Central memory CD4-positive, alpha-beta T cell (primary cell): Measurements from ENCODE around the gene MED15.
"Not testable (repeated sequence)": the region's sequence is repeated elsewhere in the genome, so short reads cannot be mapped to it uniquely, and the experiment has no call there.

Source experiments
- DNase-seq: peaks from one replicate; pipeline ENCODE4 v3.0.0; 2022

MED15 gene

GRCh38 chr22:20585639-20586402 lies 78.4 kb downstream of the MED15 start:
- DNase-seq = no peak

DNA sequence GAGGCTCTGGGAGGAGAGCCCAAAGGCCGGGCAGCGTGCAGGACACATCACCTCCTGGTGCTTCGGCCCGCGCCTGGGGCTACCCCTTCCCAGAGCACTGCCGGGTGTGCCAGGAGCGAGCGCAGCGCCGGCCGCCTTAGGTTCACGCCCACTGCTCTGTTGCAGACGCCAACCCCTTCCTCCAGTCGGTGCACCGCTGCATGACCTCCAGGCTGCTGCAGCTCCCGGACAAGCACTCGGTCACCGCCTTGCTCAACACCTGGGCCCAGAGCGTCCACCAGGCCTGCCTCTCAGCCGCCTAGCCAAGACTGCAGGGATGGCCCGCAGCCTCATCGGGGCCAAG lies 79.0 kb downstream of the MED15 start:
- no peak for DNase-seq

GRCh38 chr22:20587206-20587958 lies 80.0 kb downstream of the MED15 start:
- DNase-seq = no peak

DNA sequence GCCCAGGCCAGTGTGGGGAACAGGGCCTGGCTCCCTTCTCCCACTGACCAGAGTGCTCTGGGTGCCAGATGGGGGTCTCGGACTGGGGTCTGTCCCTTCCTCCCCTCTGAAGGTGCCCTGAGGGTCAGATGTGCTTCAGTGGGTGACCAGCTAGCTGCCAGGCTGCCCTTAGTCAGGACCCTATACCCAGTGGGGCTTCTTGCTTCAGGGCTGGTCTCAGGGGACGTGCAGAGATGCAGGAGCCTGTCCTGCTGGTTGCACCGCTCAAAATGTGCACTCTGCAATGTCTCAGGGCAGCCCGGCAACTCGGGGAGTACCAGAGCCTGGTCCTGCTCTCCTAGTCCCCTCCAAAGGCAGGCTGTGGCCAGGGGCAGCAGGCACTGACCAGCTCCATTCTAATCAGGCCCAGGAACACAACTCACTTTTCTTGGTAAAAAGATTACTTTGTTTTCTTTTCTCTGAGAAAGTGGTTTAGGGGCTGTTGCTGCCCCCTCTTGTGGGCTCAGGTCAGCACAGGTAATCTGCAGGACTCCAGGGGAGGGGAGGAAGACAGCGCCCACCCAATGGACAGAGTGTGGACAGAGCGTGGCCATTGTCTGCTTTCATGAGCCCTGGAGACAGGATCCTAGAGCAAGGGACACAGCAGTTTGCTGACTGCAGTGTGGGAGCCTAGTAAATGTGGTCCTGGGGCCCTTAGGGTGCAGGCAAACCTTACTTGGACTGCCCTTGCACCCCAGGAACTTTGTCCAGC lies 80.9 kb downstream of the MED15 start:
- DNase-seq = no peak

DNA sequence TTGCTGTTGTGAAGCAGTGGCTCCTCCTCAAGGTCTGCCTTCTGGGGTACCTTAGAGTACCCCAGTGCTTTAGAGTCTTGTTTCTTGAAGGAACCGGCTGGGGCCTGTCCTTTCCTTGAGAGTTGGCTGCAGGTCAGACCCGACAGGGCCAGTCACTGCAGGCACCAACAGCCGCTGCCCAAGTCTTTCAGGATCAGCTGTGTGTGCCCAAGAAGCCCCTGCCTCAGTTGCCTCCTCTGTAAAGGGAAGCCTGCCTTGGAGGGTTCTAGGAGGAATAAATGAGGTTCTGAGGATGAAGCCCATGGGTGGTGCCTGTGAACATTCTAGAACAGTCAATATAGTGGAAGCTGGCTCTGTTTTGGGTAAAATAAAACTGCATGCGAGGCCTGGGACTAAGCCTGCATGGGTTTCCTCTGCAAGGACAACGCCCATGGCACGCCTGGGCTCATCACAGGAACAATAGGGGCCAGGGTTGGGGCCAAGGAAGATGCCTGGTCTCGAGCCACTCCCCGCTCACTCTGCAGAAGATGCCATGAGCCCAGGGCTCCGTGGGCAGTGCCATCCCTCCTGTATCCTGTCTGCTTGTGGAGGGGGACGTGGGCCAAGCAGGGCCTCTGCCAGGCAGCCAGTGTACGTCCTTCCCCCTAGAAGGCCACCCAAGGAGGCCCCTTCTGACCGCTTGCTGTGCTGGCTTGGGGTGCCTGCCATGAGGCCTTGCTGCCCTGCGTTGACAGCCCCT lies 81.6 kb downstream of the MED15 start:
- no peak for DNase-seq

GRCh38 chr22:20589614-20590476 lies 82.4 kb downstream of the MED15 start:
- DNase-seq = no peak

DNA sequence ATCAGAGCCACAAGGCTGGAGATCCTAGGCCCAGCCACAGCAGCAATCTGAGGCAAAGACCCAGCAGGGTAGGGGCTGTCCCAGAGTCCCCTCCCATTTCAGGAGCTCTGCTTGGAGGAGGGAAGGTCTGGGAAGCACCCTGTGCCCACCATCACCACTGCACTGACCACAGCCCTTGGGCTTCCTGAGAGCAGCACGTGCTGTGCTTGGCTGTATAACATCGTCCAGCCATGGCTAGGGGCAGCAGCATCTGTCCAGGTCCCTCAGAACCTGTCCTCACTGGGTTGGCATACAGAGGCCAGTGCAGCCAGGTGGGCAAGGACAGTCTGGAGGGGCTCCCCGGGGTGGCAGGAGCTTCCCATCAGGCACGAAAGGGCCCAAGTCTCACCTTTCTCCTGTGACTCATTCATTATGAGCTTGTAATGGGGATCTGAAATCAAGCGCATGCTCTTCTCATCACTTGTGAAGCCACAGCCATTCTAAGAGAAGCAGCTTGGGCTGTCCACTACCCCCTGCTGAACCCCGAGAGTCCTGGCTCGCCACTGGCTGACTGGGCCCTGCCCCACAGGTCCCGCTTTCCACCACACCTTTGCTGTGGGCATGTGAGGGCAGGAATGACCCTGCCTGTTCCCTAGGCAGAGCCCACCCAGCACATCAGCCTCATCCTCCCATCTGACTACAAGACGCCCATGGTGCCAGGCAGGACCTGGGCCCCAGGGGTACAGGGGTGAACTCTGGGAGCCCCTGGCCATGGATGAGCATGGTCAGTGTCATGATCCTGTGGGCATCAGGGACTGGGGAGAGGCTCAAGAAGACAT lies 83.3 kb downstream of the MED15 start:
- no peak for DNase-seq

- no peak for DNase-seq
These were observed 83.9 kb downstream of the MED15 start for GRCh38 chr22:20591295-20591645.

- no peak for DNase-seq
These were observed 84.4 kb downstream of the MED15 start for GRCh38 chr22:20591660-20592310.

DNA sequence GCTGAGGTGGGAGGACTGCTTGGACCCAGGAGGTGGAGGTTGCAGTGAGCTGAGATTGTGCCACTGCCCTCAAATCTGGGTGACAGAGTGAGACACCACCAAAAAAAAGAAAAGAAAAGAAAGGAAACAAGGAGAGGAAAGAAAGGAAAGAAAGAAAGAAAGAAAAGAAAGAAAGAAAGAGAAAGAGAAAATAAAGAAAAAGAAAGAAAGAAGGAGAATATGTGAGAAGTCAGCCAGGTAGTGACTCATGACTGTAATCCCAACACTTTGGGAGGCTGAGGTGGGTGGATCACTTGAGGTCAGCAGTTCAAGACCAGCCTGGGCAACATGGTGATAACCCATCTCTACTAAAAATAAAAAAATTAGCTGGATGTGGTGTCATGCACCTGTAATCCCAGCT lies 86.6 kb downstream of the MED15 start:
- DNase-seq = not testable (repeated sequence)

- DNase-seq = not testable (repeated sequence)
These were observed 87.1 kb downstream of the MED15 start for GRCh38 chr22:20594486-20594885.

- no peak for DNase-seq
These were observed 88.1 kb downstream of the MED15 start for GRCh38 chr22:20595461-20595860.

GRCh38 chr22:20599117-20599516 lies 91.7 kb downstream of the MED15 start:
- DNase-seq = no peak

DNA sequence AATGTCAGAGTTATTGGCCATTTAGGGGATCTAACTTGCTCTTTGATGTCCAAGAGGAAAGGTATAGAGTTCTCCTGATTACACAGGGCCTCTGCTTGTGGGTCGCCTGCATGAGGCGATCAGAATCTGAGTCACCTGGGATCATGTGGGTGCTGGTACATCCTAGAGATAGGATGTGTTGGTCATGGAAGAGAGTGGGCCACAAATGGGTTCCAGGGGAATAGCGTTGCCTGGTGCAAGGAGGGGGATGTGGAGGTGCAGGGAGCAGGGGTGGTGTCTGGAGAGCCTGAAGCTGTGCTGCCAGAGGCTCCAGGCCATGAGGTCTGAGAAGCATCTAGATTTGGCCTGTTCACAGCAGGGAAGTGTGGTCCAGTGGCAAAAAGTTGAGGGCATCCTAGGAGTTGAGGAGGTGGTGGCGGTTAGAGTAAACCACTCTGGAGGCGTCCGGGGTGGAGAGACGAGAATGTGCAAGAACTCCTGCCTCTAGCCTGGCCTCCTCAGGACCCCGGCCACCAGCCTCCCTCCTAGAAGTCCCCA lies 92.8 kb downstream of the MED15 start:
- DNase-seq = no peak

DNA sequence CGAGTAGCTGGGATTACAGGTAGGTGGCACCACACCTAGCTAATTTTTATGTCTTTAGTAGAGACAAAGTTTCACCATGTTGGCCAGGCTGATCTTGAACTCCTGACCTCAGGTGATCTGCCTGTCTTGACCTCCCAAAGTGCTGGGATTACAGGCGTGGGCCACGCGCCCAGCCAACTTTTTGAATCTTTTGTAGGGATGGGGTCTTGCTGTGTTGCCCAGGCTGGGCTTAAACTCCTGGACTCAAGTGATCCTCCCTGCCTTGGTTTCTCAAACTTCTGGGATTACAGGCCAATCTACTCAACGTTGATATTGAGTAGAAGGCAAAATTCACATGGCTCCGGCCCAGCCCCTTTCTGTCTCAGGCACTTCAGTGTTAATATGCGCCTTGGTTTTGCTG lies 93.9 kb downstream of the MED15 start:
- no peak for DNase-seq

- no peak for DNase-seq
These were observed 95.3 kb downstream of the MED15 start for GRCh38 chr22:20602609-20603164.

GRCh38 chr22:20604092-20604747 lies 96.8 kb downstream of the MED15 start:
- DNase-seq = no peak

- no peak for DNase-seq
These were observed 97.4 kb downstream of the MED15 start for GRCh38 chr22:20604776-20605221.

DNA sequence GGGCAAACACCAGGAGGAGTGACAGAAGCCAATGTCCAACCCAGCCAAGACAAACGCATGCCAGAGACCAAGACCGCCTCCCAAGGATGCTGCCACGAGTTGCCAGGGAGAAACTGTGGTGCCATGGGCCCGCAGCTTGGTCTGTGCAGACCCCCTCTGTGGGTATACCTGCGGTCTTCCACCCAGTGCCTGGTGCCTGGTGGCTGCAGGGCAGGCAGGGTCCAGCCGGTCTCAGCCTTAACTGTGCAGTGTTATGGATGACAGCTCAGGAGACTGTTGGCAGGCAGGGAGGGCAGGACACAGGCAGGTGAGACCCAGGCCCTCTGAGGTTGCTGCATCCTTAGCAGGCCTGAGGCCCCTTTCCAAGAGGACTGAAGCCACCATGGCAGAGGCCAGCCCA lies 97.9 kb downstream of the MED15 start:
- DNase-seq = no peak
